Stimulated activated CD8-positive, alpha-beta memory T cell treated with anti-CD3 and anti-CD28 coated beads, Interleukin-4, amount 100 ng/mL, for 1 hour (primary cell): Measurements from ENCODE around the gene LGALS4.
"Not testable (repeated sequence)": the region's sequence is repeated elsewhere in the genome, so short reads cannot be mapped to it uniquely, and the experiment has no call there.

Source experiments
- DNase-seq, 2 donors: peaks; one replicate each; pipeline ENCODE4 v3.0.0-alpha.2; 2020; ENCODE audit warnings: low read depth in 2 of 2, low spot score in 1 of 2

LGALS4 gene

GRCh38 chr19:38812841-38813320 is at the start of gene LGALS4:
LGALS4 (minus strand) TSS chr19:38812945; CDS start chr19:38812886, 59 bp downstream.
- DNase-seq = no peak

- DNase-seq = no peak
Observed at GRCh38 chr19:38861368-38861767, 48.6 kb upstream of the LGALS4 start.

- DNase-seq = not testable (repeated sequence)
Observed at GRCh38 chr19:38859631-38860204, 47.0 kb upstream of the LGALS4 start.

GRCh38 chr19:38856813-38857212 is 44.1 kb upstream of the LGALS4 start:
- DNase-seq = no peak

GRCh38 chr19:38855751-38856150 is 43.0 kb upstream of the LGALS4 start:
- DNase-seq = not testable (repeated sequence)

- DNase-seq = not testable (repeated sequence)
Observed at GRCh38 chr19:38854961-38855360, 42.2 kb upstream of the LGALS4 start.

- DNase-seq = no peak
Observed at GRCh38 chr19:38853214-38853613, 40.5 kb upstream of the LGALS4 start.

- DNase-seq = no peak
Observed at GRCh38 chr19:38852231-38853044, 39.7 kb upstream of the LGALS4 start.

GRCh38 chr19:38851622-38852230 is 39.0 kb upstream of the LGALS4 start:
- DNase-seq = peak in 1 of 2 donors; percentile 79

- no peak for DNase-seq
Observed at GRCh38 chr19:38850976-38851621, 38.4 kb upstream of the LGALS4 start.

GRCh38 chr19:38850436-38850975 is 37.8 kb upstream of the LGALS4 start:
- DNase-seq = peak; percentile 92 to 97

GRCh38 chr19:38849860-38850435 is 37.2 kb upstream of the LGALS4 start, which contains the start of gene HNRNPL:
HNRNPL (minus strand) TSS chr19:38849986; CDS start chr19:38849966, 20 bp downstream.
- DNase-seq = peak; percentile 99

- DNase-seq = peak; percentile 95 to 98
Observed at GRCh38 chr19:38849147-38849859, 36.6 kb upstream of the LGALS4 start.

- DNase-seq = no peak
Observed at GRCh38 chr19:38848299-38849146, 35.8 kb upstream of the LGALS4 start.

GRCh38 chr19:38846097-38846496 is 33.4 kb upstream of the LGALS4 start:
- no peak for DNase-seq

- no peak for DNase-seq
Observed at GRCh38 chr19:38845374-38846024, 32.8 kb upstream of the LGALS4 start.

- DNase-seq = no peak
Observed at GRCh38 chr19:38844093-38844686, 31.4 kb upstream of the LGALS4 start.

GRCh38 chr19:38843175-38843758 is 30.5 kb upstream of the LGALS4 start:
- DNase-seq = no peak
